T-cell (primary cell): ENCODE results near the gene HLA-B. TPM values are rescaled to one million over a fixed set of nuclear protein-coding genes. Genes with fewer than 3 reads are reported as not detected.

Experiments
- ATAC-seq, 4 experiments: fragments of 200-7000 bp in 3 of 4; fragments of 150-1000 bp in 1 of 4; cut with Tn5 transposase; replicated peaks in 1 of 4; 1 replicate in 3 of 4; 2 replicates in 1 of 4; pipeline ENCODE4 v1.10.0; 2021; ENCODE audit warnings: moderate library complexity in 3 of 4, mild to moderate bottlenecking in 2 of 4, moderate number of reproducible peaks in 1 of 4
- CTCF ChIA-PET, 2 donors: fragments of 300-600 bp; sonication (Branson Sonifier 250); formaldehyde crosslinking; loops; one replicate each; lab custom pipeline; 2022; ENCODE audit warnings: antibody characterized with exemption in 2 of 2; lab: Charles Lee
- POLR2A ChIA-PET, 2 donors: fragments of 300-600 bp; sonication (Branson Sonifier 250); formaldehyde crosslinking; loops; one replicate each; lab custom pipeline; 2022; ENCODE audit warnings: antibody characterized with exemption in 2 of 2; lab: Charles Lee
- DNase-seq, 35 experiments: peaks; one replicate each; pipeline versions ENCODE4 v3.0.0 to v3.0.0-alpha.2; 2013 to 2023
- H3K27ac ChIP-seq: one replicate; pipeline ENCODE4 v1.5.1; 2013; ENCODE audit warnings: low read length
- H3K27me3 ChIP-seq, 2 experiments: replicated peaks in 1 of 2; 1 replicate in 1 of 2; 2 replicates in 1 of 2; pipeline versions ENCODE4 v1.6.1 to v1.7.0; 2013; ENCODE audit warnings: low read length in 1 of 2, mixed read lengths in 1 of 2; ENCODE audit not compliant: control insufficient read depth in 2 of 2, insufficient read depth in 2 of 2; ENCODE audit errors: extremely low read depth in 1 of 2
- H3K36me3 ChIP-seq, 2 donors: 1 replicate in 1 of 2; 2 replicates in 1 of 2; pipeline versions ENCODE4 v1.6.1 to v1.7.0; 2013; ENCODE audit warnings: low read length in 1 of 2; ENCODE audit not compliant: control insufficient read depth in 2 of 2, insufficient read depth in 1 of 2; ENCODE audit errors: extremely low read depth in 1 of 2
- H3K4me1 ChIP-seq, 2 experiments: 1 replicate in 1 of 2; 2 replicates in 1 of 2; pipeline versions ENCODE4 v1.6.1 to v1.7.0; 2013; ENCODE audit warnings: low read length in 2 of 2, mixed read lengths in 1 of 2; ENCODE audit not compliant: insufficient read depth in 2 of 2, control insufficient read depth in 1 of 2; ENCODE audit errors: extremely low read depth in 1 of 2
- H3K4me3 ChIP-seq, 2 donors: 1 replicate in 1 of 2; 2 replicates in 1 of 2; pipeline versions ENCODE4 v1.5.1 to v1.7.0; 2013; ENCODE audit warnings: mild to moderate bottlenecking in 2 of 2, low read length in 1 of 2, moderate library complexity in 1 of 2; ENCODE audit not compliant: control insufficient read depth in 1 of 2; ENCODE audit errors: extremely low read depth in 1 of 2
- H3K9me3 ChIP-seq: 2 replicates; pipeline ENCODE4 v1.7.0; 2013
- H3K27ac Mint-ChIP-seq, 2 donors: one replicate each; pipeline ENCODE4 v1.8.0; 2020 to 2021; ENCODE audit warnings: mild to moderate bottlenecking in 2 of 2, mixed read lengths in 2 of 2
- H3K27me3 Mint-ChIP-seq, 2 donors: one replicate each; pipeline ENCODE4 v1.8.0; 2021 to 2022; ENCODE audit warnings: mixed read lengths in 2 of 2
- H3K36me3 Mint-ChIP-seq: one replicate; pipeline ENCODE4 v1.8.0; 2021; ENCODE audit warnings: mixed read lengths
- H3K4me1 Mint-ChIP-seq, 3 donors: one replicate each; pipeline ENCODE4 v1.8.0; 2020 to 2022; ENCODE audit warnings: mixed read lengths in 3 of 3, mild to moderate bottlenecking in 1 of 3
- H3K4me3 Mint-ChIP-seq, 3 donors: one replicate each; pipeline ENCODE4 v1.8.0; 2020 to 2022; ENCODE audit warnings: mild to moderate bottlenecking in 3 of 3, mixed read lengths in 3 of 3, moderate library complexity in 3 of 3
- H3K9me3 Mint-ChIP-seq, 3 donors: one replicate each; pipeline ENCODE4 v1.8.0; 2020 to 2022; ENCODE audit warnings: mixed read lengths in 3 of 3
- WGBS: methylation state at CpG from one replicate; pipeline ENCODE4 v1.1.5; 2013; ENCODE audit warnings: missing lambda C conversion rate; ENCODE audit not compliant: insufficient coverage; 5-methylcytosine and 5-hydroxymethylcytosine counted together
- total RNA-seq, 35 experiments: library from RNA in 6 of 35; stranded (reverse) in 6 of 35; fragments of 120-200 nt in 1 of 35; gene quantifications; one replicate each; pipeline versions ENCODE4 v1.2.1 to v1.2.4 and lab custom pipeline; 2013 to 2026

The HLA-B gene
- total RNA-seq, 5 donors from 2014 or later (not counting 1 experiment from before 2014, with no cell fraction given), result 6,093 to 7,629 (median 6,896) TPM

DNA sequence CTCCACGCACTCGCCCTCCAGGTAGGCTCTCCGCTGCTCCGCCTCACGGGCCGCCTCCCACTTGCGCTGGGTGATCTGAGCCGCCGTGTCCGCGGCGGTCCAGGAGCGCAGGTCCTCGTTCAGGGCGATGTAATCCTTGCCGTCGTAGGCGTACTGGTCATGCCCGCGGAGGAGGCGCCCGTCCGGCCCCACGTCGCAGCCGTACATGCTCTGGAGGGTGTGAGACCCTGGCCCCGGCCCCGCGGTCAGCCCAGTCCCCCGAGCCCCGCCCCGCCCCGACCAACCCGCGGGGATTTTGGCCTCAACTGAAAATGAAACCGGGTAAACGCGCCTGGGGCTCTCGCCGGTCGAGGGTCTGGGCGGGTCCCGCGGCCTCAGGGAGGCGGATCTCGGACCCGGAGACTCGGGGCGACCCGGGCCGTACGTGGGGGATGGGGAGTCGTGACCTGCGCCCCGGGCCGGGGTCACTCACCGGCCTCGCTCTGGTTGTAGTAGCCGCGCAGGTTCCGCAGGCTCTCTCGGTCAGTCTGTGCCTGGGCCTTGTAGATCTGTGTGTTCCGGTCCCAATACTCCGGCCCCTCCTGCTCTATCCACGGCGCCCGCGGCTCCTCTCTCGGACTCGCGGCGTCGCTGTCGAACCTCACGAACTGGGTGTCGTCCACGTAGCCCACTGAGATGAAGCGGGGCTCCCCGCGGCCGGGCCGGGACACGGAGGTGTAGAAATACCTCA, 598 bp downstream of the HLA-B start:
- Histone ChIP-seq H3K4me1 (peaks cover 28 to 52% of the 10 kb centered on the region in 2 experiments), H3K27me3 (no peaks in the 10 kb centered on the region), H3K4me3 (peak overlapping the region; percentile 83 to 99), H3K27ac (peak overlapping the region; percentile 100), H3K36me3 (peaks cover 2 to 29% of the 10 kb centered on the region in 2 donors), H3K9me3 (no peaks in the 10 kb centered on the region)
- WGBS, result under 1% methylated on average over 56 of the region's 83 CpGs
- Mint-ChIP-seq H3K9me3 (peaks cover 0 to 3% (median 0%) of the 10 kb centered on the region in 3 donors), H3K36me3 (peaks cover 49% of the 10 kb centered on the region), H3K27ac (peak overlapping the region; percentile 76 to 100), H3K4me1 (peaks cover 59 to 71% (median 68%) of the 10 kb centered on the region in 3 donors), H3K27me3 (no peaks in the 10 kb centered on the region), H3K4me3 (peak overlapping the region; percentile 96 to 99 (median 99))
- ATAC-seq (peak; percentile 2 to 15 (median 7)), DNase-seq (peak in 16 of 35 experiments; percentile 14 to 69 (median 28))
- CTCF ChIA-PET, result no interaction called here
- POLR2A ChIA-PET, result no interaction called here

DNA sequence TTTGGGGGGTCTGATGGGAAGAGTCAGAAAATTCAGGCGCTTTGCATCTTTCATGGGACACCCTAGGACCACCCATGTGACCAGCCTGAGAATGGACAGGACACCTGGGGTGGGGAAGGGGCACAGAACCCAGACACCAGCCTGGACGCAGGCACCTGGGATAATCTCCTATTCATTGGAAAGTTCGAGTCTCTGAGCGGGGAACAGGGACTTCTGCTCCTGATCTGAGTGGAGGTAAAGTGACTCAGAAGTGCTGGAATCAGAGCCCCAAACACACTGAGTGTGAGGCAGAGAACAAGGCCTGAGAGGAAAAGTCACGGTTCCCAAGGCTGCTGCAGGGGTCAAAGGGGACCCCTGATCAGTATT, 1.4 kb downstream of the HLA-B start:
- H3K4me3 ChIP-seq, result peak overlapping the region; percentile 83 to 99
- Mint-ChIP-seq H3K27me3 (no peaks in the 10 kb centered on the region), H3K27ac (peak overlapping the region; percentile 90 to 92), H3K4me1 (peaks cover 65 to 78% (median 73%) of the 10 kb centered on the region in 3 donors), H3K4me3 (peak overlapping the region; percentile 92 to 99 (median 96)), H3K9me3 (no peaks in the 10 kb centered on the region), H3K36me3 (peaks cover 41% of the 10 kb centered on the region)
- DNase-seq (peak in 2 of 35 experiments; percentile 7 to 49), ATAC-seq (no peak)
- ChIA-PET CTCF (no interaction called here), POLR2A (no interaction called here)
- H3K9me3 ChIP-seq, result no peaks in the 10 kb centered on the region
- H3K27me3 ChIP-seq, result no peaks in the 10 kb centered on the region
- H3K27ac ChIP-seq, result peak overlapping the region; percentile 69
- peaks cover 2 to 29% of the 10 kb centered on the region in 2 donors for H3K36me3 ChIP-seq
- 10% methylated on average over 4 of the region's 5 CpGs for whole genome bisulfite sequencing
- peaks cover 30 to 60% of the 10 kb centered on the region in 2 experiments for H3K4me1 ChIP-seq

DNA sequence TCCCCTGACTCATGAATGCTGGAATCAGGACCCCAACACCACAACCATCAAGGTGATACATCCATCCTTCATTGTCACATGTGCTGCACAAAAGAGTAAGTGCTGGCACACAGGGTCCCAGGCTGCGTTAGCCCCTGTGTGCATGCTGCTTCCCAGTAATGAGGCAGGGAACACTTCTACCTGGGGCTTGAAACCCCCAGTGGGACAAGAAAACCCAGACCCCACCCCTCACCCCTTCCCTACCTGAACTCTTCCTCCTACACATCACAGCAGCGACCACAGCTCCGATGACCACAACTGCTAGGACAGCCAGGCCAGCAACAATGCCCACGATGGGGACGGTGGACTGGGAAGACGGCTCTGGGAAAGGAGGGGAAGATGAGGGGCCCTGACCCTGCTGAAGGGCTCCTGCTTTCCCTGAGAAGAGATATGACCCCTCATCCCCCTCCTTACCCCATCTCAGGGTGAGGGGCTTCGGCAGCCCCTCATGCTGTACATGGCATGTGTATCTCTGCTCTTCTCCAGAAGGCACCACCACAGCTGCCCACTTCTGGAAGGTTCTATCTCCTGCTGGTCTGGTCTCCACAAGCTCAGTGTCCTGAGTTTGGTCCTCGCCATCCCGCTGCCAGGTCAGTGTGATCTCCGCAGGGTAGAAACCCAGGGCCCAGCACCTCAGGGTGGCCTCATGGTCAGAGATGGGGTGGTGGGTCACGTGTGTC, 2.0 kb downstream of the HLA-B start:
- peak in 6 of 35 experiments; percentile 4 to 43 (median 12) for DNase-seq
- POLR2A ChIA-PET, result interaction anchor here (0.6 to 2.0 kb wide), 4 partner anchors 11 to 86 kb away, joined by 3 to 39 read pairs (median 4); no protein-coding TSS in a partner anchor

DNA sequence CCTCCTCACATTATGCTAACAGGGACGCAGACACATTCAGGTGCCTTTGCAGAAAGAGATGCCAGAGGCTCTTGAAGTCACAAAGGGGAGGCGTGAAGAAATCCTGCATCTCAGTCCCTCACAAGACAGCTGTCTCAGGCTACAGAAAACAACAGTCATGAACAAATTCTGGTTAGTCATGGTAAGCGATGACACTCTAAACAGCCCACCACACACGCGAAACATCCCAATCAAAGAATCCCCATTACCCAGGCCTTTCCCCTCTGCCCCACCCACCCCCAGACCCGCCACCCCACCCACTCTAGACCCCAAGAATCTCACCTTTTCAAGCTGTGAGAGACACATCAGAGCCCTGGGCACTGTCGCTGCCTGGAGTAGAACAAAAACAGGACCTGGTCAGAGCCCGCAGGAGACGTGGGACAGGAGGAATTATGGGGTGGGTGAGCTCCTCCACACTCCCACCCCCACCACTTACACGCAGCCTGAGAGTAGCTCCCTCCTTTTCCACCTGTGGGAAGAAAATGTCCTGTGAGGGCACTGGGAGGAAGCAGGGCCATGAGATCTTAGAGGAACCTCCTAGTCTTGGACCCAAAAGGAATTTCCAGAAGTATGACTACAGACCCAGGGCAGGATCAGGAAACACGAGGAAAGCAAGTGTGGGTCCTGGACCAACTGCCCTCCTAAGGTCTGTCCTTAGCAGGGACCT, 2.7 kb downstream of the HLA-B start:
- no peak for ATAC-seq
- Histone ChIP-seq H3K27ac (peak overlapping the region; percentile 69), H3K4me1 (peaks cover 30 to 62% of the 10 kb centered on the region in 2 experiments), H3K4me3 (peak overlapping the region; percentile 83 to 99), H3K27me3 (no peaks in the 10 kb centered on the region), H3K36me3 (peaks cover 2 to 29% of the 10 kb centered on the region in 2 donors), H3K9me3 (no peaks in the 10 kb centered on the region)
- ChIA-PET POLR2A (interaction anchor here (0.6 to 2.0 kb wide), 5 partner anchors 17 to 151 kb away, joined by 3 to 39 read pairs (median 5); no protein-coding TSS in a partner anchor), CTCF (no interaction called here)
- WGBS, result 21% methylated on average over 2 of the region's 11 CpGs
- Mint-ChIP-seq H3K27ac (peak overlapping the region; percentile 90 to 92), H3K4me1 (peaks cover 66 to 78% (median 67%) of the 10 kb centered on the region in 3 donors), H3K27me3 (no peaks in the 10 kb centered on the region), H3K36me3 (peaks cover 38% of the 10 kb centered on the region), H3K4me3 (peak overlapping the region; percentile 92 to 99 (median 96)), H3K9me3 (no peaks in the 10 kb centered on the region)
- DNase-seq, result peak in 7 of 35 experiments; percentile 12 to 54 (median 23)

More for the DNA sequence above, 2.0 kb downstream of the HLA-B start:
- H3K27ac ChIP-seq, result peak overlapping the region; percentile 69
- CTCF ChIA-PET, result interaction anchor here in 1 of 2 donors (0.5 kb wide), 1 partner anchor 207 kb away, joined by 3 read pairs; no protein-coding TSS in a partner anchor
- H3K27me3 Mint-ChIP-seq, result no peaks in the 10 kb centered on the region
- H3K27me3 ChIP-seq, result no peaks in the 10 kb centered on the region
- H3K36me3 Mint-ChIP-seq, result peaks cover 38% of the 10 kb centered on the region
- H3K4me3 Mint-ChIP-seq, result peak overlapping the region; percentile 92 to 99 (median 96)
- 14% methylated on average over 3 of the region's 11 CpGs for WGBS
- H3K4me1 ChIP-seq, result peaks cover 30 to 62% of the 10 kb centered on the region in 2 experiments
- H3K36me3 ChIP-seq, result peaks cover 2 to 29% of the 10 kb centered on the region in 2 donors
- H3K27ac Mint-ChIP-seq, result peak overlapping the region; percentile 90 to 92
- ATAC-seq, result no peak
- H3K4me3 ChIP-seq, result peak overlapping the region; percentile 83 to 99
- H3K9me3 ChIP-seq, result no peaks in the 10 kb centered on the region
- H3K9me3 Mint-ChIP-seq, result no peaks in the 10 kb centered on the region
- peaks cover 68 to 77% (median 72%) of the 10 kb centered on the region in 3 donors for H3K4me1 Mint-ChIP-seq

DNA sequence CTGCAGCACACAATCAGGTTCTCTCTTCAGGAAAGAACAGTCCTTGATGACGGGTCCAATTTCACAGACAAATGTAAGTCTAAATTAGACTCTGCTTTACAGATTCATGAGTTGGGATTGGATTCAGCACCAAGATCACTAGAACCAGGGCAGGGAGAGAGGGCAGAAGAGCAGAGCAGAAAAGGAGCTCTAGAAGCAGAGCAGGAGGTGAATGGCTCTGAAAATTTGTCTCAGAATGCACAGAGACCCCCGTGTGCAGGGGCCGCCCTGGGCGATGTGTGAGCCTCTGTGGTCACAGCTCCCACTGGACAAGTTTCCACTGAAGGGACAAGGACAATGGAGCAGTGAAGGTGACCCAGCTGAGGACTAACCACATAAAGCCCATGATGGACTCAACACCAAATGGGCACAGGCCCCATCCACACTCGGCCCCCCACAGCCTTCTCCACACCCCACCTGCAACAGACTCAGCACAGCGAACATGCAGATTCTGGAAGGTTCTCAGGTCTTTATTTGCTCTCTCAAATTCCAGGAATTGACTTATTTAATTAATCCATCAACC, 3.5 kb downstream of the HLA-B start:
- Histone ChIP-seq H3K4me1 (peaks cover 29 to 59% of the 10 kb centered on the region in 2 experiments), H3K9me3 (no peaks in the 10 kb centered on the region), H3K27me3 (no peaks in the 10 kb centered on the region), H3K4me3 (peak overlapping the region; percentile 44 to 99), H3K27ac (peak overlapping the region; percentile 60), H3K36me3 (peaks cover 2 to 29% of the 10 kb centered on the region in 2 donors)
- peaks cover 60 to 75% (median 63%) of the 10 kb centered on the region in 3 donors for H3K4me1 Mint-ChIP-seq
- peak overlapping the region; percentile 82 to 92 for H3K27ac Mint-ChIP-seq
- peak overlapping the region; percentile 92 to 99 (median 96) for H3K4me3 Mint-ChIP-seq
- H3K9me3 Mint-ChIP-seq, result no peaks in the 10 kb centered on the region
- 61% methylated on average over 4 of the region's 6 CpGs for WGBS
- peak in 6 of 35 experiments; percentile 8 to 57 (median 14) for DNase-seq
- no peaks in the 10 kb centered on the region for H3K27me3 Mint-ChIP-seq
- no peak for ATAC-seq
- ChIA-PET CTCF (no interaction called here), POLR2A (interaction anchor here (0.6 to 2.0 kb wide), 5 partner anchors 81 to 157 kb away, joined by 3 to 39 read pairs (median 5); no protein-coding TSS in a partner anchor)
- H3K36me3 Mint-ChIP-seq, result peaks cover 38% of the 10 kb centered on the region
